GM19328 (cell line): ENCODE data around the gene KCNIP2.

Experiments used
- ATAC-seq: cut with Tn5 transposase; IDR thresholded peaks from one replicate; pipeline ENCODE4 v1.9.1; 2021; ENCODE audit warnings: mild to moderate bottlenecking, moderate library complexity; ENCODE audit not compliant: unreplicated experiment

Gene KCNIP2

GRCh38 chr10:101843032-101844021 lies at the start of gene KCNIP2:
Gene KCNIP2 (minus strand): TSS chr10:101843800. CDS start chr10:101843568, 232 bp downstream.
- peak; percentile 36 for ATAC-seq

DNA sequence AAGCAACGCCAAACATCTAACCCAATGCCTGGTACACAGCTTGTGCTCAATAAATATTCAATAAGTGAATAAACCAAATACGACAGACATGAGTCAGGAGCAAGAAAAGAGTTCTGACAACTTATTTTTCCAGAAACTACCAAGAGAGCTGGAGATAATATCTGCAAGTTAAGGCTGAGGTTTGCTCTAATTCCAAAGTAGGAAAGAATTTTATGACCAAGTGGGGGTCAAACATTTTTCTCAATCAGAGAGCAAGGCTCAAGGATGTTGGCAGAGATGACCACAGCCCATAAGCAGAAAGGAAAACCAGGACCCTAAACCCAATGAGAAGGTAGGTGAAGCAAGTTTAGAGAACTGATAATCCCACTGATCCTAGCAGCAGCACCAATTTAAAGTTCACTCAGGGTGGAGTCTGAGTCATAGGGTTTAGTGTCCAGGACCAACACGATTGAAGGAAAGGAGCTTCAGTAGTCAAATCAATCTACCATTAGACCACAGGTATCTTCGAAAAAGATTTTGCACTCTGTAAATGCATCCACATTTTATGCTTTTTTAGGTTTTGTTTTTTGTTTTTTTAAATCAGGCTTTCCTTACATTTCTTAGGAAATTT lies 49.3 kb upstream of the KCNIP2 start:
- ATAC-seq: no peak

DNA sequence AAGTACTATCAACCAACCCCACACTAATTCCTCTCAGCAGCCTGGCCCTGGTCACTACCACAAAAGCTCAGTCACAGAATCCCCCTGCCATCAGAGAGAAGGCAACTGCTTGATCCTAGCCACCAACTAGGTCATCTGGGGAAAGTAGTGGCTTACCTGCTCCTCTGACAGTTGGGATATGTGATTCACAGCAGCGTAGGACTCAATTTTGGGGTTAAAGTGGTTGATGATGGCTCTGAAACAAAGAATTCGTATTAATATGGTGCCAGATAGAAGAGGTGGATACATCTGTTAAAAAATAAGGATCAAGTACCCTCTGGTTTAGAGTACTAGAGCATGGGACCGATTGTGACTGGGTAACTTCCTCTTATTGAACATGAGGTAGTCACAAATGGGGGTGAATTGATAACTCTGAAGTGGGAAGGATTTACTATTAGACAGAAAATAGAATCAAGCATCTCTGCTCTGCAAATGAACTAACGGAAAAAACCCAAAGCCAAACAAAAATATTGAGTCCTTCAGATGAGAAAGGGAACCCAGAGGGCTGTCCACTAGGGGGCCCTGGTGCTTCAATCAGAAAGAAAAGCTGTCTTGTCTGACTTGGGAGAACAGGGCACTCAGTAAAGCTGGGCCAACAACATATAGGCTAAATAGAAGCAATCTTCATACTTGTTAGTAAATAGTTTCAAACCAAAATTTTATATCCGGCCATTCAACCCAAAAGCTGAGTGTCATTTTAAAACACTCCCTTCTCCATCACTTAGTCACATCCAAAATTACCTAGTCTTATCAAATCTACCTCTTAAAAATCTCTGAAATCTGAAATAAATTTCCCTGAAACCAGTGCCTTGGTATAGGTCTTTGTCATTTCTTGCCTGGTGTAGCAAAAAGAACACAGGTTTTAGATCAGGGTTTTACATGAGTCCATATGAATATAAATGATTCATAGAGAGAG lies 45.9 kb upstream of the KCNIP2 start:
- ATAC-seq: no peak

DNA sequence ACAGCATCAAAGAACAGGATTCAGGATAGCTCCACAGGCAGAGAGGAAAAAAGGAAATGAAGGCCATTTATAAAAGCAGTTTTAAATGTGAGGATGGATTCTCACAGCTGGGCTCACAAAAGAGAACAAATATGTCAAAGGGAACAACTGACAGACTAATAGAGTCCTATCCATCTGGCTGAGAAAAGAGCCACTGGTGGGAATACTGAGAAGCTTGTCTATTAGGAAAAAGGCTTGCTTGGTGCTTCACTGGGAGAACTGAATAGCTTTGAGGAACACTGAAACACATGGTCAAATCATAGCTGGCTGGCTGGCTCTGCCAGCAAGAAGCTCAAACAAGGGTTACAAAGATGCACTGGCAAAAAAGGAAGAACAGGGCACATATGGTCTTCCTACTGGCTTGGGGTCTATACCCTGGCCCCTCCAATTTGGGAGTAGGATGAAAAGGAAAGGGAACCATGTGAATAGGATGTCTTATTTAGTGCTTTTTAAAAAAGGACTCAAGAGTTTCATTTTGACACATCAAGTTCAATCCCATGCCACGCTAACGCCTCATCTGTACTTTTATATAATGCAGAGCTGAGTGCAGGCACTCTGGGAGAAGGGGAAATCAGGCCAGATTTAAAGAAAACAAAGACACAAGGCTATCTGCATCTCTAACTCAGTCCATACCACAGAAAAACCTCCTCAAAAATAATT lies 44.8 kb upstream of the KCNIP2 start:
- ATAC-seq: no peak

DNA sequence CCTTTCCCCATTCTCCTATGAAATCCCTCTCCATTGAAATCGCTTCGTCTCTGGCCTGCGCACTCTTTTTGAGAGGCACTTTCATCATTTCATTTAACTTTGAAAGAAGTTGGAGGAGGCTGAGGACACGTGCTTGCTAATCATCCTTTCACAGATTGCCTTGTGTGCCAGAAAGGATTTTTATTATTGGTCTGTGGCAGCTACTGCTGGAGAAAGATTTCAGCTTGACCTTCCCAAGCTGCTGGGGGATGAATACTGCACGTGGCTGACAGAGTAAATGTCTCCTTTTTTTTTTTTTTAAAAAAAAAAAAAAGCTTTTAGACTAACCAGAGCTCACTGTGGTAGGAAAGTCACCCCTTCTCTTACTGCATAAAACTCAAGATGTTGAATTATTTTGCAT lies 44.2 kb upstream of the KCNIP2 start:
- no peak for ATAC-seq

GRCh38 chr10:101886521-101887312 lies 43.1 kb upstream of the KCNIP2 start:
- no peak for ATAC-seq

DNA sequence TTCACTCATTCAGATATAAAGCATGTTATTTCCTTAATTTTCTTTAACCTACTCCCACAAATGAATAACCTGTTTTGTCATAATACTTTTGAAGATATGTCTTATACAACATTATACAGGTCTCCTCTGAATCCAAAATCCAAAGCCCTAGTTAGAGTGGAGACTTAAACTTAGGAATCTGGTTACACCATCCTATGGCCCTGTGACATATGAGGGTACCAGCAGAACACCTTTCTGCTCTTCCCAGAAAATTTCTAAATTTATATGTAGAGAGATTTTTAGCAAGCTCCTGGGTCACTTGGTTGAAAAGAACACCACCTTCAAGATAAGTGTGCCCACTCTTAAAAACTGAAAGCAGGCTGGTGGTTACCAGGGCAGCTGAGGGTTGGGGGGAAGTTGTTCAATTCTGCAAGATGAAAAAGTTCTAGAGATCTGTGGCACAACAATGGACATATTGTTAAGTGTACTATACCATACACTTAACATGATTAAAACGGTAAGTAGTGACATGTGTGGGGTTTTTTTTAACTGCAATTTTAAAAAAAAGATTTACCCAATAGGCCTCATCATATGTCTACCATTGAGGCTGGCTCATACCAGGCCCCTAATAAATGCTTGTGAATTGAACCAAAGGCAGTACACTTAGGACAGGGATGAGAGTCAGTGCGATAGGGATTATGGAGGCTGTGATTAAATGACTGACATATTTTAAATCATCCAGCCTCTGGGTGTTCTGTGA lies 37.6 kb upstream of the KCNIP2 start:
- no peak for ATAC-seq

DNA sequence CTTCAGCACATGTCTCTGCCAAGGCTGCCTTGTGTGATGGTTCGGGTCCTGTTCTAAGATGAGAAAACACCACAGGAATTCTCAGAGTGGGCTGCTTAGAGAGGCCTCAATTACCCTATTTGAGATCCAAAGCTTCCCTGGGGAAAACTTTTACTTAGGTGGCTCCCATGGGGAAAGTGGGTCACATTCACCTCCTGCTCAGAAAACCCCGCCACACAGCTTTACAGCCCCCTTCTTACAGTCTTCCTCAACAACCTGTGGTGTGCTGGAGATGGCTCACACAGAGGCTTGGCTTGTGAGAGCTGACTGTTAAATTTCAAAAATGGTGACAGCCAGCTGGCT lies 36.6 kb upstream of the KCNIP2 start:
- ATAC-seq: no peak

DNA sequence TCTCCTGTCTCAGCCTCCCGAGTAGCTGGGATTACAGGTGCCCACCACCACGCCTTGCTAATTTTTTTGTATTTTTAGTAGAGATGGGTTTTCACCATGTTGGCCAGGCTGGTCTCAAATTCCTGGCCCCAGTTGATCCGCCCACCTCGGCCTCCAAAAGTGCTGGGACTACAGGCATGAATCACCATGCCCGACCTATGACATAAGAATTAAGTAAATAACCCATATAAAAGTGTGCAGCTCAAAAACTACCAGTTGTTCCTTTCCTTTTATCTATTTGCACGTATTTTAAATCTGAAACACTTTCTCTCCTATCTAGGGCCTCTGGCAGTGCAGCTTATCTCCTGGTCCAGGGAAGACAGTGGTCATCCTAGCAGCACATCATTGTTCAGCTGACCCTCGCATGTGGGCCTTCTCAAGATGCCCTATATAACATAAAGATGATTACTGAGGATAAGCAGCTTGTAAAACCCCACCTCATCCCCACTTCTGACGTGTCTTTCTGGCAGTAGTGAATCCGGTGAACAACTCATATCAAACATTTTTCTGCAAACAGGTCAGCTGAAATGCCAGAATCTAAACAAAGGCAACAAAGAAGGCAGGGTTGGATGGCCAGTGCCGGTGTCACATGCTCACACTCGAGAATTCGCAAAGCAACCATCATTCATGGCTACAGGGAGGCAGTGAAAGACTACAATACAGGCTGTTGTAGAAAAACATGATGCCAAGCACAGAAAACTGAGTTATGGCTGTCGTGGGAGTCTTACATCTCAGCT lies 36.0 kb upstream of the KCNIP2 start:
- no peak for ATAC-seq

DNA sequence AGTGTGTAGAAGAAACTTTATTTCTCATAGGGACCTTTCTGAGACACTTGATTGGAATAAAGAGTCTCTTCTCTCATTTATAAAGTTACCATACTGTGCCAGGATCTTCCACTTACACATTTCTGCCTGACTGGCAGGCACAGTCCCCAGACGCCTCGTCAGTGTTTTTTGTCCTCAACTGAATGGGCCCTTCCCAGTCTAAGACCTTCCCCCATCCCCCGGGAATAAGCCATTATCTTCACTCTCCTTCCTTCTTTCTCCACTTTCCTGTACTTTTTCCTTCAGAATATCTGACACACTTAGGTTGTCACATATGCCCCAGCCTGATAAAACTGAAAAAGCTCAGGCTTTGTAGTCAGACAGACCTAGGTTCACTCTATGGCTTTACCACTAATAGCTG lies 35.3 kb upstream of the KCNIP2 start:
- no peak for ATAC-seq

DNA sequence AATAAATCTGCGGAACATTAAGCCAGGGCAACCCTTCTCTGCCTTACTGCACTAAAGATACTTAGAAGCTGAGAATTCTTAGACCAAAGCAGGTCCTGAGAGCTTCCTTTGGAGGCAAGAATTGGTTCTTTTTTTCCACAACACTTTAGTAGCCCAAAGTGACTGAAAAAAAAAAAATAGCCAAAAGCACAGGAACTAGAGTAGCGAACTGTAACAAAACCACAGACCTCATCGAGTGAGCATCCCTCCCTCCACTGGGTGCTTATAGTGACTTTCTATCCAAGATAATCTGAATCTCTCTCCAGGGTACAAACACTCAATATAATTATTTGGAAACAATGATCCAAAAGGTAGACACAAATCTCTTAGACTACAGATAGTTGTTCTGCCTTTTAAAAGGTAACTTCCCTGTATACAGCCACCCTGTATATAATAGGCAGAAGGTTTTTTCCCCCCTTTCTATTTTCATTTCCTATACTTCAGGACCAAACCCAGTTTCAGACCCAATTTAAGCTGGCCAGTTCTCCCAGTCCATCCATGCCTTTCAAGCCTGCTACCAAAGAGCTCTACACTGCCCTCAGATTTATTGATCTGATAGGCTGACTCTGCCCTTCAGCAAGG lies 31.6 kb upstream of the KCNIP2 start:
- no peak for ATAC-seq

DNA sequence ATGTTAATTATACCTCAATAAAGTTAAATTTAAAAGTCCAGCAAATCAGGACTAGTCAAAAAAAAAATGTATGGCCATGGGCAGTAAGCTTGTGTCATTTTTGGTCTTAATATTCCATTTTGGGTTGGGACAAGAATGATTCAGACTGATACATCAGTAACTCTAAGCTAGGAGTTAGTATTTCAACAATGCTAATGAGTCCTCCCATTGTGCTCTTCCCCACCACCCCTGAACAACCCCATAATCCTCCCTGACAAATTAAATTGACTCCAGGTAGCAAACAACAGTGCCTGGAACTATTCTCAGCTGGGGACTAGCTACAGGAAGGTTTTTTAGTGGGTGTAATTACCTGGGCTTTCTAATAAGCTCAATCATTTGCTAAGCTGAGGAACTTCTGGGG lies 30.7 kb upstream of the KCNIP2 start:
- ATAC-seq: no peak

- ATAC-seq: no peak
Measured at GRCh38 chr10:101867931-101868330, 24.3 kb upstream of the KCNIP2 start.

- ATAC-seq: no peak
Measured at GRCh38 chr10:101859530-101859929, 15.9 kb upstream of the KCNIP2 start.

DNA sequence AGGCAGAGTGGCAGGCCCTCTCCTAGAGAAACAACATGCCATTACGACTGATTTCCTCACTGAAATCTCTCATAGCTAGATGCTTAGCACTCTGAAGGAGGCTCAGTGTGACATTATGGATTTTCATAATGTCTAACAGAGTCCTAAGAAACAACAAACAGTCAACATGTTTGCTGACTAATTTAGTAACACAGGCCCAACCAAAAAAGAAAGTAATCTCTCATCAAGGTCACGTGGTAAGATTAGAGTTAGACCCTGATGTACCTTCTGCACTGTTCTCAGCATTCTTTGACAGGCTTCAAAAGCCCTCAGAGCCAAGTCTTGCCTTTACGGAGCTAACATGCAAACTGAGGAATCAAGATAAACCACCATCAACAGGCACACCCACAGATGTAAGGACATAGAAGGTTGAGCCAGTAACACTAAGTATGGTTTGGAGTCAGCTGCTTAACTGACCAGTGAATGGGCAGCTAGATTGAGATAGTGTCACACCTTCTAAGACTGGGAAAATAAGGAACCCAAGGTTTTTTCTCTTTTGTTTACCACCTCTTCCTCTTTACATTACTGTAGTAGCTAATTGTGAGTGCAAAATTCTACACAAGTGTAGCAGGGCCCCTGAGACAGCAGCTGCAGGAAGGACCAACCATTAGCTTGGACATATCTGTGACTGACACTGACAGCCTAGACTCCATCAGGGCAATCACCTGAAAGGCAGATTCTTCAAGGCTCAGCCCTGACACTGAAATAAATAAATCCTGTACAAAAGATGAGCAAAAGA lies 15.3 kb upstream of the KCNIP2 start:
- no peak for ATAC-seq

GRCh38 chr10:101857802-101858476 lies 14.3 kb upstream of the KCNIP2 start:
- ATAC-seq: no peak

DNA sequence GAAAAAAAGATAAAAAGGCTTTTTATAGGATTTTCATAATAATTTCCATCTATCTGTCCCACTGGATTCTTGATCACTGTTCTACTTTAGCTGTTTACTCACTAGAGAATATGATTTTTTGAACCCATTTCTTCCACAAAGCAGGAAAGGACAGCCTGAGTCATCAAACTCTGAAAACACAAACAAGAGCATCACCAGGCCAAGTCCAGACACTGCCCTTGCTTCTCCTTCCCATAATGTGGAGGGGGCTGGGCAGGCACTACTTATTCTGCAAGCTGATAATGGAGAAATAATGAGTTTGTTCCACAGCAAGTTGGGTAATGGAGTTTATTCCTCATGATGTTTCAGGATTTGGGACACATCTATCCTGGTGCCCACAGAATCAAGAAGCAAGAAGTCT lies 13.0 kb upstream of the KCNIP2 start:
- ATAC-seq: no peak
